ENCODE results near the gene NSD2. TPM values are rescaled to one million over a fixed set of nuclear protein-coding genes. Genes with fewer than 3 reads are reported as not detected.

Gene NSD2
- total and polyA plus RNA-seq, 9 of the 15 experiments (the other 6 are each of a cell fraction or from before 2014, with no cell fraction given) = 6.4 to 126 (median 58.8) TPM

GRCh38 chr4:2008921-2009650 lies 137.9 kb downstream of the NSD2 start, which contains the start of gene NELFA (continued):
- TF ChIP-seq REST (IDR thresholded peaks at IDR 0.05; ENCODE audit: borderline replicate concordance) (peak; percentile 89), REST (CRISPR knock-in tag; IDR thresholded peaks at IDR 0.05; ENCODE audit: low read depth) (peak; percentile 59), ZBTB1 (CRISPR knock-in tag; IDR thresholded peaks at IDR 0.05; ENCODE audit: borderline replicate concordance, low read depth) (peak; percentile 45), CEBPB (tag; IDR thresholded peaks at IDR 0.05) (no peak), CEBPG (CRISPR knock-in tag; IDR thresholded peaks at IDR 0.05) (no peak), CEBPG (tag; conservative IDR thresholded peaks at IDR 0.05 in 1 of 2, IDR thresholded peaks at IDR 0.05 in 1 of 2) (no peak), MAFK (IDR thresholded peaks at IDR 0.05; ENCODE audit: low read length) (no peak), HMGN3 (IDR thresholded peaks at IDR 0.05; ENCODE audit: borderline replicate concordance, extremely low read depth, insufficient read length, low read depth, low read length) (peak; percentile 62), FOXK1 (CRISPR knock-in tag; IDR thresholded peaks at IDR 0.05; ENCODE audit: borderline replicate concordance) (0 out of 2 replicates have a peak, but pooled peaks have one; percentile 94), PBX2 (CRISPR knock-in tag; IDR thresholded peaks at IDR 0.05; ENCODE audit: low read depth) (no peak), PBX2 (tag; conservative IDR thresholded peaks at IDR 0.05; ENCODE audit: low read depth) (no peak), RBM25 (IDR thresholded peaks at IDR 0.05; ENCODE audit: low read depth, low read length, severe bottlenecking) (peak; percentile 49), SREBF1 (IDR thresholded peaks at IDR 0.05; ENCODE audit: borderline replicate concordance, low read depth, low read length) (no peak), NR1H2 (CRISPR knock-in tag; IDR thresholded peaks at IDR 0.05) (peak; percentile 37; the same call in 1 of the 2 replicates), ZNF644 (tag; IDR thresholded peaks at IDR 0.05; ENCODE audit: low read depth) (peak; percentile 97)

Measured in K562 (cell line).